GM19239 (cell line): ENCODE measurements around the gene CPTP.
"Not testable (repeated sequence)": the region's sequence is repeated elsewhere in the genome, so short reads cannot be mapped to it uniquely, and the experiment has no call there.

Source experiments
- DNase-seq: peaks from one replicate; pipeline ENCODE4 v3.0.0; 2011; ENCODE audit warnings: low spot score; ENCODE audit not compliant: insufficient read length
- FAIRE-seq: peaks from 2 replicates; lab custom pipeline; 2011; peaks lifted over from hg19 to GRCh38; lab: Jason Lieb, UNC

The CPTP gene

GRCh38 chr1:1358433-1359271 is 34.0 kb downstream of the CPTP start, which contains the start of gene MXRA8:
MXRA8 (minus strand) TSS chr1:1358555; CDS start chr1:1358504, 51 bp downstream.
- no peak for FAIRE-seq
- DNase-seq: no peak

GRCh38 chr1:1359308-1359663 is 34.7 kb downstream of the CPTP start:
- no peak for FAIRE-seq
- no peak for DNase-seq

- no peak for DNase-seq
- FAIRE-seq: no peak
Measured at GRCh38 chr1:1359664-1360468, 35.3 kb downstream of the CPTP start.

- FAIRE-seq (no peak), DNase-seq (no peak)
Measured at GRCh38 chr1:1360506-1361169, 36.0 kb downstream of the CPTP start.

- FAIRE-seq (no peak), DNase-seq (no peak)
Measured at GRCh38 chr1:1361233-1361981, 36.8 kb downstream of the CPTP start.

GRCh38 chr1:1361982-1362423 is 37.4 kb downstream of the CPTP start:
- DNase-seq (no peak), FAIRE-seq (no peak)

- no peak for DNase-seq
- no peak for FAIRE-seq
Measured at GRCh38 chr1:1364266-1364665, 39.7 kb downstream of the CPTP start.

GRCh38 chr1:1365875-1366698 is 41.5 kb downstream of the CPTP start:
- FAIRE-seq: no peak
- no peak for DNase-seq

- no peak for FAIRE-seq
- no peak for DNase-seq
Measured at GRCh38 chr1:1366699-1367066, 42.1 kb downstream of the CPTP start.

- FAIRE-seq (no peak), DNase-seq (no peak)
Measured at GRCh38 chr1:1367315-1367714, 42.7 kb downstream of the CPTP start.

DNA sequence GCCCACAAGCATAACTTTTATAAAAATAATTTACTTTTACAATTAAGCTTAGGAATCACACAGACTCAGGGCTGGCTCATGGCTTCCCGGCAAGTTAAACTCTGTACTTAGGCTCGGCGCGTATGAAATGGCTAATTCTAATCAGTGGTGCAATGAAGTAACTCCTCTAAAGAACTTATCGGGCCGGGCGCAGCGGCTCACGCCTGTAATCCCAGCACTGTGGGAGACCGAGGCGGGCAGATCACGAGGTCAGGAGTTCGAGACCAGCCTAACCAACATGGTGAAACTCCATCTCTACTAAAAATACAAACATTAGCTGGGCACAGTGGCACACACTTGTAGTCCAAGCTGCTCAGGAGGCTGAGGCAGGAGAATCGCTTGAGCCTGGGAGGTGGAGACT is 45.5 kb downstream of the CPTP start:
- not testable (repeated sequence) for FAIRE-seq, DNase-seq

DNA sequence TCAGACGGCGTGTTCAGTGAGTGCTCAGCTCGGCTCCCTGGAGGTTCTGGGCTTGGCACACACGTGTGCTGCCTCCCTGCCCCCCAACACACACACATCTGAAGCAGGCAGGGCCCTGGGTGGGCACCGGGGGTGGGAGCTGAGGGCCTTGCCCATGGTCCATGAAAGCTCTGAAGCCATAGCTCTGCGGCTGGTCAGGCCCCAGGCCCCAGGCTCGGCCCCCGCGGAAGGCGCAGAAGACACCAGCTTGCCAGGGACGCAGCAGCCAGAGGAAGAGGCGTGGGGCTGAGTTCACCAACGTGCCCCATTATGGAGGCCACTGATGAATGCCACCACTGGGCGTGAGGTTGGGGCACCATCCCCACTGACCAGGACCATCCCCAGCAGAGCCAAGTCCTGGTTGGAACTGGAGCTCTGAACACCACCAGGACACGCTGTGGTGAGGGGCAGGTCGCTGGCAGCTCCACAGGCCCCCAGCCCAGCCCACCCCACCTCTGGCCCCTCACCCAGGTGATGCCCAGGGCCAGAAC is 46.2 kb downstream of the CPTP start:
- no peak for FAIRE-seq

DNA sequence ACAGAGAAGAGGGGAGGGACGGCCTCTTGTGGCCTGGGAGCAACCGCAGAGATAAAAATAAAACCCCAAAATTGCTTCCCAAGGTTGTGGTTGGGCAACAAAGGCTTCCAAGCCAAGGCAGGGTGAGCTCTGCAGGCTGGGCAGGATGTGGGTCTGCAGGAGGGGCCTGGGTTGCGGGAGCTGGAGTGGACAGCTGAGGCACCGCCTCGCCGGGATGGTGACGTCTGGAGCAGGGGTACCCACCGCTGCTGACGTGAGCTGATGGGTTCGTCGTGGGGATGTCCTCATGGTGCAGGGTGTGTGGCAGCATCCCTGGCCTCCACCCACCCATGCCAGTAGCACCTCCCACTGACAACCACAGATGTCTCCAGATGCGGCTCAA is 46.8 kb downstream of the CPTP start:
- no peak for DNase-seq
- FAIRE-seq: no peak

More for the DNA sequence above, 46.2 kb downstream of the CPTP start:
- no peak for DNase-seq

- DNase-seq: peak; percentile 84
- peak; percentile 76 for FAIRE-seq
Measured at GRCh38 chr1:1371746-1372711, 47.4 kb downstream of the CPTP start.

GRCh38 chr1:1373051-1373814 is 48.6 kb downstream of the CPTP start:
- no peak for FAIRE-seq
- DNase-seq: no peak

GRCh38 chr1:1373815-1374588 is 49.4 kb downstream of the CPTP start:
- FAIRE-seq (no peak), DNase-seq (no peak)

DNA sequence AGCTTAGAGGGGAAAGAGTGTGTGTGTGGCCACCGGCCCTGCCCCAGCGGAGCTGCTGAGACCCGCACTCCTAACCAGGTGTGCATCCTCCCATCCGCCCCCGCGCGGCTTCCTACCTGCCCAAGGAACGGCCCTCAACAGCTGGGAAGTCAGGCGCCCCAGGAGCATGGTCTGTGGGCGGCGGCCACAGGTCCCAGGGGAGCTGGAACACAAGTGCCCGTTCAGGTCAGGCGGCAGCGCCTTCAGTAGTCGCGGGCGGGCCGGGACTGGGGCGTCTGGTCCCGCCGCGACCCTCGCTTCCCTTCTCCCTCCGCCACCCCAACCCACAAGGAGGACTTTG is 50.0 kb downstream of the CPTP start:
- no peak for DNase-seq
- FAIRE-seq: no peak
